ENCODE measurements around the gene NLGN1.

- TF ChIP-seq, protein P1, sequence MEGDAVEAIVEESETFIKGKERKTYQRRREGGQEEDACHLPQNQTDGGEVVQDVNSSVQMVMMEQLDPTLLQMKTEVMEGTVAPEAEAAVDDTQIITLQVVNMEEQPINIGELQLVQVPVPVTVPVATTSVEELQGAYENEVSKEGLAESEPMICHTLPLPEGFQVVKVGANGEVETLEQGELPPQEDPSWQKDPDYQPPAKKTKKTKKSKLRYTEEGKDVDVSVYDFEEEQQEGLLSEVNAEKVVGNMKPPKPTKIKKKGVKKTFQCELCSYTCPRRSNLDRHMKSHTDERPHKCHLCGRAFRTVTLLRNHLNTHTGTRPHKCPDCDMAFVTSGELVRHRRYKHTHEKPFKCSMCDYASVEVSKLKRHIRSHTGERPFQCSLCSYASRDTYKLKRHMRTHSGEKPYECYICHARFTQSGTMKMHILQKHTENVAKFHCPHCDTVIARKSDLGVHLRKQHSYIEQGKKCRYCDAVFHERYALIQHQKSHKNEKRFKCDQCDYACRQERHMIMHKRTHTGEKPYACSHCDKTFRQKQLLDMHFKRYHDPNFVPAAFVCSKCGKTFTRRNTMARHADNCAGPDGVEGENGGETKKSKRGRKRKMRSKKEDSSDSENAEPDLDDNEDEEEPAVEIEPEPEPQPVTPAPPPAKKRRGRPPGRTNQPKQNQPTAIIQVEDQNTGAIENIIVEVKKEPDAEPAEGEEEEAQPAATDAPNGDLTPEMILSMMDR (IDR thresholded peaks at IDR 0.05; ENCODE audit: low read length), result no peak
- no peak for TF ChIP-seq EZH2 (IDR thresholded peaks at IDR 0.05; ENCODE audit: borderline replicate concordance, low read length)
Measured at GRCh38 chr3:174251681-174252080, 854.1 kb downstream of the NLGN1 start.

Measured in OCI-LY1 (cell line).